Hepatic stellate cell (primary cell): ENCODE data around the gene LENG8.
"Not testable (repeated sequence)": the region's sequence is repeated elsewhere in the genome, so short reads cannot be mapped to it uniquely, and the experiment has no call there.

Experiments
- DNase-seq: peaks from one replicate; pipeline ENCODE4 v3.0.0; 2011; ENCODE audit warnings: low spot score

The LENG8 gene

GRCh38 chr19:54444737-54445136 is 4.3 kb upstream of the LENG8 start:
- DNase-seq = no peak

- DNase-seq = not testable (repeated sequence)
Observed at GRCh38 chr19:54446349-54446748, 2.6 kb upstream of the LENG8 start.

- DNase-seq = peak; percentile 79
Observed at GRCh38 chr19:54448040-54448773, 792 bp upstream of the LENG8 start.

- peak; percentile 42 for DNase-seq
Observed at GRCh38 chr19:54449701-54450069, 686 bp downstream of the LENG8 start.

- no peak for DNase-seq
Observed at GRCh38 chr19:54451331-54451871, 2.4 kb downstream of the LENG8 start.

- DNase-seq = no peak
Observed at GRCh38 chr19:54451997-54452396, 3.0 kb downstream of the LENG8 start.

- DNase-seq = no peak
Observed at GRCh38 chr19:54452626-54453025, 3.6 kb downstream of the LENG8 start.

GRCh38 chr19:54453921-54454780 is 5.2 kb downstream of the LENG8 start:
- no peak for DNase-seq

- no peak for DNase-seq
Observed at GRCh38 chr19:54454781-54455675, 6.0 kb downstream of the LENG8 start.

- no peak for DNase-seq
Observed at GRCh38 chr19:54455786-54456422, 6.9 kb downstream of the LENG8 start.

GRCh38 chr19:54456423-54457373 is 7.7 kb downstream of the LENG8 start:
- DNase-seq = no peak

- no peak for DNase-seq
Observed at GRCh38 chr19:54457773-54458647, 9.0 kb downstream of the LENG8 start.

GRCh38 chr19:54458648-54459281 is 9.8 kb downstream of the LENG8 start:
- no peak for DNase-seq

- DNase-seq = no peak
Observed at GRCh38 chr19:54459282-54460229, 10.6 kb downstream of the LENG8 start.

- DNase-seq = no peak
Observed at GRCh38 chr19:54460230-54461005, 11.4 kb downstream of the LENG8 start.

GRCh38 chr19:54461210-54461609 is 12.2 kb downstream of the LENG8 start:
- DNase-seq = no peak

GRCh38 chr19:54461613-54462012 is 12.6 kb downstream of the LENG8 start:
- DNase-seq = no peak
